Neuronal stem cell (in vitro differentiated cells): ENCODE data around the gene ADAMTS17.

Source experiments
- DNase-seq: peaks from one replicate; pipeline ENCODE4 v3.0.0-alpha.2; 2013; ENCODE audit warnings: low spot score
- H2AFZ ChIP-seq: one replicate; pipeline ENCODE4 v1.6.1; 2013; ENCODE audit warnings: mild to moderate bottlenecking, low read length, inconsistent platforms
- H2AK5ac ChIP-seq: 2 replicates; pipeline ENCODE4 v1.6.1; 2013; ENCODE audit warnings: low read depth, mild to moderate bottlenecking, inconsistent platforms, low read length, moderate library complexity, mixed read lengths
- H2BK120ac ChIP-seq: 2 replicates; pipeline ENCODE4 v1.6.1; 2013; ENCODE audit warnings: low read depth, mild to moderate bottlenecking, inconsistent platforms, low read length, moderate library complexity, mixed read lengths
- H2BK12ac ChIP-seq: one replicate; pipeline ENCODE4 v1.6.1; 2013; ENCODE audit warnings: low read length, inconsistent platforms
- H2BK15ac ChIP-seq: 2 replicates; pipeline ENCODE4 v1.6.1; 2013; ENCODE audit warnings: mild to moderate bottlenecking, low read length, inconsistent platforms, mixed read lengths
- H2BK5ac ChIP-seq: one replicate; pipeline ENCODE4 v1.6.1; 2013; ENCODE audit warnings: inconsistent platforms, mild to moderate bottlenecking, low read length, moderate library complexity
- H3K14ac ChIP-seq: one replicate; pipeline ENCODE4 v1.6.1; 2013; ENCODE audit warnings: low read length, inconsistent platforms
- H3K18ac ChIP-seq: 2 replicates; pipeline ENCODE4 v1.6.1; 2013; ENCODE audit warnings: low read length, inconsistent platforms
- H3K23ac ChIP-seq: 2 replicates; pipeline ENCODE4 v1.6.1; 2013; ENCODE audit warnings: low read depth, mild to moderate bottlenecking, mixed read lengths, low read length, inconsistent platforms; ENCODE audit not compliant: poor library complexity
- H3K27ac ChIP-seq: replicated peaks from 3 replicates; pipeline ENCODE4 v1.5.1; 2013; ENCODE audit warnings: low read length, inconsistent platforms
- H3K27me3 ChIP-seq, 3 experiments: 2 replicates each; pipeline ENCODE4 v1.6.1; 2013; ENCODE audit warnings: low read length in 3 of 3, mild to moderate bottlenecking in 2 of 3, inconsistent platforms in 1 of 3, low read depth in 1 of 3, mixed read lengths in 1 of 3, moderate library complexity in 1 of 3; ENCODE audit not compliant: control insufficient read depth in 3 of 3, insufficient read depth in 3 of 3
- H3K36me3 ChIP-seq, 2 donors: replicated peaks in 1 of 2; 2 replicates each; pipeline ENCODE4 v1.6.1; 2013; ENCODE audit warnings: low read length in 2 of 2; ENCODE audit not compliant: control insufficient read depth in 2 of 2, insufficient read depth in 2 of 2
- H3K4ac ChIP-seq: 2 replicates; pipeline ENCODE4 v1.6.1; 2013; ENCODE audit warnings: inconsistent platforms, mild to moderate bottlenecking, low read length, moderate library complexity
- H3K4me1 ChIP-seq, 2 donors: 1 replicate in 1 of 2; 2 replicates in 1 of 2; pipeline ENCODE4 v1.6.1; 2013; ENCODE audit warnings: low read length in 2 of 2, low read depth in 1 of 2; ENCODE audit not compliant: control insufficient read depth in 2 of 2, insufficient read depth in 1 of 2
- H3K4me2 ChIP-seq: one replicate; pipeline ENCODE4 v1.6.1; 2013; ENCODE audit warnings: mild to moderate bottlenecking, low read length, inconsistent platforms; ENCODE audit not compliant: insufficient read depth, poor library complexity, severe bottlenecking
- H3K4me3 ChIP-seq, 2 donors: 2 replicates each; pipeline ENCODE4 v1.5.1; 2013; ENCODE audit warnings: low read length in 2 of 2, mild to moderate bottlenecking in 2 of 2, inconsistent platforms in 1 of 2, moderate library complexity in 1 of 2
- H3K79me1 ChIP-seq: one replicate; pipeline ENCODE4 v1.6.1; 2013; ENCODE audit warnings: low read depth, mild to moderate bottlenecking, inconsistent platforms, low read length, moderate library complexity
- H3K9ac ChIP-seq: one replicate; pipeline ENCODE4 v1.6.1; 2013; ENCODE audit warnings: mild to moderate bottlenecking, low read depth, low read length, inconsistent platforms; ENCODE audit not compliant: poor library complexity
- H3K9me3 ChIP-seq, 2 donors: replicated peaks in 1 of 2; 2 replicates each; pipeline versions ENCODE3 to v1.6.1; 2013; ENCODE audit warnings: low read length in 2 of 2, mild to moderate bottlenecking in 2 of 2, inconsistent platforms in 1 of 2, low read depth in 1 of 2, mixed read lengths in 1 of 2, moderate library complexity in 1 of 2; ENCODE audit not compliant: control insufficient read depth in 2 of 2, insufficient read depth in 1 of 2
- H4K8ac ChIP-seq: one replicate; pipeline ENCODE4 v1.6.1; 2013; ENCODE audit warnings: low read depth, mild to moderate bottlenecking, inconsistent platforms, low read length, moderate library complexity
- H4K91ac ChIP-seq: one replicate; pipeline ENCODE4 v1.6.1; 2013; ENCODE audit warnings: low read length, low read depth, mild to moderate bottlenecking, inconsistent platforms; ENCODE audit not compliant: poor library complexity
- WGBS, 2 donors: extraction: QIAGEN DNeasy Blood & Tissue Kit; methylation state at CpG; one replicate each; pipeline ENCODE4 v1.1.7; 2013; ENCODE audit warnings: missing lambda C conversion rate in 2 of 2, mixed read lengths in 1 of 2; ENCODE audit not compliant: insufficient read length in 2 of 2, insufficient replicate concordance in 1 of 2; ENCODE audit errors: extremely low coverage in 2 of 2; 5-methylcytosine and 5-hydroxymethylcytosine counted together

The ADAMTS17 gene

GRCh38 chr15:100224206-100225185, 117.3 kb downstream of the ADAMTS17 start:
- Histone ChIP-seq H2AK5ac (no peak overlapping the region), H2BK5ac (no peak overlapping the region), H3K27ac (no peak overlapping the region), H3K14ac (no peak overlapping the region), H2BK12ac (no peak overlapping the region), H3K4me3 (no peak overlapping the region), H2BK15ac (no peak overlapping the region), H4K8ac (no peak overlapping the region), H3K9ac (no peak overlapping the region), H2AFZ (no peak overlapping the region), H3K36me3 (no peaks in the 10 kb centered on the region), H4K91ac (no peak overlapping the region), H3K79me1 (peaks cover 2% of the 10 kb centered on the region), H3K4me1 (peaks cover 0 to 1% of the 10 kb centered on the region in 2 donors), H3K4me2 (no peak overlapping the region), H3K27me3 (no peaks in the 10 kb centered on the region), H3K9me3 (no peaks in the 10 kb centered on the region), H3K18ac (no peak overlapping the region), H3K23ac (no peak overlapping the region), H2BK120ac (no peak overlapping the region), H3K4ac (no peak overlapping the region)
- no CpG with 5 or more reads among the region's 11 CpGs for WGBS, 2 donors
- no peak for DNase-seq

DNA sequence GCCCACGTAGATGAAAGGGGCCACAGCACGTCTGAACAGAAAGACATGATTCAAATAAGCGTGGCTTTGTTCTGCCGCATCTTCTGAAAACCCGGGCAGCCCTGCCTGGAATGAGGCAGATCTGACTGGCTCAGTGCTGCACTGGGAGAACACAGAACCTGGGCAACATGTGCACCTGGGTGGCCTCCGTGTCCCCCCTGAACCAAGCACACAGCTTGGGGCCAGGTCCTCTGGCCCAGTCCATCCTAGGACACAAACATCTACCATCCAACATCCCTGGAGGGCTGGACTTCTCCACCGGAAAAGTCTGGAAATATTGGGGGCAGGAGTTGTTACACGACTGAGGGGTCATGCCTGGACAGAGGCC, 119.4 kb downstream of the ADAMTS17 start:
- Histone ChIP-seq H2BK12ac (no peak overlapping the region), H3K9me3 (no peaks in the 10 kb centered on the region), H3K79me1 (no peaks in the 10 kb centered on the region)

GRCh38 chr15:100221471-100222348, 120.1 kb downstream of the ADAMTS17 start:
- Histone ChIP-seq H2BK12ac (no peak overlapping the region), H3K9me3 (no peaks in the 10 kb centered on the region), H2BK15ac (no peak overlapping the region), H3K23ac (no peak overlapping the region), H3K14ac (no peak overlapping the region), H2BK5ac (no peak overlapping the region), H2AK5ac (peak overlapping the region; percentile 13), H3K4ac (no peak overlapping the region), H4K8ac (no peak overlapping the region), H3K27ac (no peak overlapping the region), H3K4me2 (no peak overlapping the region), H3K4me1 (peaks cover 0 to 1% of the 10 kb centered on the region in 2 donors), H4K91ac (no peak overlapping the region), H3K79me1 (no peaks in the 10 kb centered on the region), H2AFZ (no peak overlapping the region), H2BK120ac (no peak overlapping the region), H3K27me3 (no peaks in the 10 kb centered on the region), H3K36me3 (no peaks in the 10 kb centered on the region), H3K18ac (peak overlapping the region; percentile 8), H3K4me3 (no peak overlapping the region), H3K9ac (no peak overlapping the region)
- DNase-seq, result no peak
- WGBS, 2 donors, result no CpG with 5 or more reads among the region's 22 CpGs

More for the DNA sequence above, 119.4 kb downstream of the ADAMTS17 start:
- no peak overlapping the region for H3K9ac ChIP-seq
- no peak overlapping the region for H3K4me3 ChIP-seq
- no peak overlapping the region for H2AFZ ChIP-seq
- no peak overlapping the region for H3K14ac ChIP-seq
- no peak overlapping the region for H2AK5ac ChIP-seq
- no CpG with 5 or more reads among the region's 8 CpGs for WGBS, 2 donors
- H3K4ac ChIP-seq, result no peak overlapping the region
- H2BK120ac ChIP-seq, result no peak overlapping the region
- no peak overlapping the region for H2BK5ac ChIP-seq
- H4K8ac ChIP-seq, result no peak overlapping the region
- H3K36me3 ChIP-seq, result no peaks in the 10 kb centered on the region
- no peak overlapping the region for H3K18ac ChIP-seq
- no peak overlapping the region for H3K4me2 ChIP-seq
- H3K27me3 ChIP-seq, result no peaks in the 10 kb centered on the region
- DNase-seq, result no peak
- H3K23ac ChIP-seq, result no peak overlapping the region
- H2BK15ac ChIP-seq, result no peak overlapping the region
- H4K91ac ChIP-seq, result no peak overlapping the region
- H3K27ac ChIP-seq, result no peak overlapping the region
- H3K4me1 ChIP-seq, result peaks cover 0 to 1% of the 10 kb centered on the region in 2 donors
